WTC11 (cell line): Measurements from ENCODE around the gene HMGXB3. TPM values are rescaled to one million over a fixed set of nuclear protein-coding genes. Genes with fewer than 3 reads are reported as not detected.

ENCODE experiments used
- ATAC-seq: fragments of 200-7000 bp; cut with Tn5 transposase; 2 replicates; pipeline ENCODE4 v1.10.0; 2021; ENCODE audit warnings: mild to moderate bottlenecking, moderate library complexity
- CTCF ChIA-PET: fragments of 300-600 bp; sonication (Branson Sonifier 250); formaldehyde crosslinking; loops from one replicate; lab custom pipeline; 2021; ENCODE audit warnings: antibody characterized with exemption; lab: Charles Lee
- POLR2A ChIA-PET: fragments of 350-600 bp; sonication (Branson Sonifier 250); formaldehyde crosslinking; loops from one replicate; lab custom pipeline; 2021; ENCODE audit warnings: antibody characterized with exemption; lab: Charles Lee
- DNase-seq: peaks from one replicate; pipeline ENCODE4 v3.0.0; 2021; ENCODE audit warnings: low spot score
- H3K27ac Mint-ChIP-seq: 2 replicates; pipeline ENCODE4 v1.8.0; 2021; ENCODE audit warnings: mixed read lengths
- H3K27me3 Mint-ChIP-seq: 2 replicates; pipeline ENCODE4 v1.8.0; 2021; ENCODE audit warnings: low read depth, mild to moderate bottlenecking, moderate library complexity, mixed read lengths
- H3K36me3 Mint-ChIP-seq: 2 replicates; pipeline ENCODE4 v1.8.0; 2021; ENCODE audit warnings: mixed read lengths
- H3K4me1 Mint-ChIP-seq: 2 replicates; pipeline ENCODE4 v1.8.0; 2022; ENCODE audit warnings: mixed read lengths
- H3K4me3 Mint-ChIP-seq: 2 replicates; pipeline ENCODE4 v1.8.0; 2021; ENCODE audit warnings: mild to moderate bottlenecking, moderate library complexity, mixed read lengths
- H3K9me3 Mint-ChIP-seq: 2 replicates; pipeline ENCODE4 v1.8.0; 2021; ENCODE audit warnings: mixed read lengths
- CBFB ChIP-seq: sonication (generic); formaldehyde crosslinking; IDR thresholded peaks from 2 replicates; pipeline ENCODE4 v1.8.1; 2022; ENCODE audit warnings: mild to moderate bottlenecking, low read depth, missing genetic modification reagents
- ESRRA ChIP-seq: sonication (generic); formaldehyde crosslinking; IDR thresholded peaks from 2 replicates; pipeline ENCODE4 v1.8.1; 2022; ENCODE audit warnings: mild to moderate bottlenecking, missing genetic modification reagents, borderline replicate concordance
- ETV6 ChIP-seq: sonication (generic); formaldehyde crosslinking; IDR thresholded peaks from 2 replicates; pipeline ENCODE4 v1.8.1; 2022; ENCODE audit warnings: mild to moderate bottlenecking, missing genetic modification reagents
- FOXJ3 ChIP-seq: sonication (generic); formaldehyde crosslinking; IDR thresholded peaks from 2 replicates; pipeline ENCODE4 v1.9.0; 2021; ENCODE audit warnings: missing genetic modification reagents, mild to moderate bottlenecking, borderline replicate concordance
- FOXK1 ChIP-seq: sonication (generic); formaldehyde crosslinking; IDR thresholded peaks from 2 replicates; pipeline ENCODE4 v1.8.0; 2022; ENCODE audit warnings: mild to moderate bottlenecking, moderate library complexity, missing genetic modification reagents
- FOXP1 ChIP-seq: sonication (generic); formaldehyde crosslinking; IDR thresholded peaks from 2 replicates; pipeline ENCODE4 v1.8.0; 2022; ENCODE audit warnings: missing genetic modification reagents, mild to moderate bottlenecking, moderate library complexity, borderline replicate concordance
- GRHL2 ChIP-seq: fragments of 250-450 bp; sonication (Bioruptor Pico); IDR thresholded peaks from 2 replicates; pipeline ENCODE4 v1.8.0; 2022; ENCODE audit warnings: mild to moderate bottlenecking, moderate library complexity; ENCODE audit not compliant: insufficient replicate concordance, severe bottlenecking
- JUN ChIP-seq: sonication (generic); formaldehyde crosslinking; IDR thresholded peaks from 2 replicates; pipeline ENCODE4 v1.8.0; 2023; ENCODE audit warnings: mild to moderate bottlenecking, missing genetic modification reagents
- NR3C1 ChIP-seq: sonication (generic); formaldehyde crosslinking; conservative IDR thresholded peaks from 2 replicates; pipeline ENCODE4 v1.8.1; 2023; ENCODE audit warnings: low read depth, mild to moderate bottlenecking, missing genetic modification reagents
- SP1 ChIP-seq: sonication (generic); formaldehyde crosslinking; conservative IDR thresholded peaks from 2 replicates; pipeline ENCODE4 v1.8.1; 2022; ENCODE audit warnings: missing genetic modification reagents
- ZNF121 ChIP-seq: sonication (generic); formaldehyde crosslinking; IDR thresholded peaks from 2 replicates; pipeline ENCODE4 v1.8.0; 2023; ENCODE audit warnings: missing genetic modification reagents
- total RNA-seq: library from RNA; stranded (reverse); gene quantifications from 3 replicates; pipeline ENCODE4 v1.2.3, GENCODE V29; 2021
- TF ChIP-seq, protein P1 (sequence below): sonication (generic); formaldehyde crosslinking; IDR thresholded peaks from 2 replicates; pipeline ENCODE4 v1.8.1; 2023; ENCODE audit warnings: mild to moderate bottlenecking, missing genetic modification reagents
- TF ChIP-seq, protein P2 (sequence below): sonication (generic); formaldehyde crosslinking; IDR thresholded peaks from 2 replicates; pipeline ENCODE4 v1.8.1; 2023; ENCODE audit warnings: mild to moderate bottlenecking, missing genetic modification reagents, borderline replicate concordance
- TF ChIP-seq, protein P3 (sequence below): sonication (generic); formaldehyde crosslinking; conservative IDR thresholded peaks from 2 replicates; pipeline ENCODE4 v1.8.1; 2023; ENCODE audit warnings: mild to moderate bottlenecking, low read depth, missing genetic modification reagents, moderate library complexity
- TF ChIP-seq, protein P4 (sequence below): sonication (generic); formaldehyde crosslinking; conservative IDR thresholded peaks from 2 replicates; pipeline ENCODE4 v1.8.1; 2022; ENCODE audit warnings: mild to moderate bottlenecking, missing genetic modification reagents
- TF ChIP-seq, protein P5 (sequence below): sonication (generic); formaldehyde crosslinking; IDR thresholded peaks from 2 replicates; pipeline ENCODE4 v1.8.1; 2023; ENCODE audit warnings: mild to moderate bottlenecking, missing genetic modification reagents
- TF ChIP-seq, protein P6 (sequence below): sonication (generic); formaldehyde crosslinking; IDR thresholded peaks from 2 replicates; pipeline ENCODE4 v1.8.0; 2022; ENCODE audit warnings: mild to moderate bottlenecking, missing genetic modification reagents
- TF ChIP-seq, protein P7 (sequence below): sonication (generic); formaldehyde crosslinking; IDR thresholded peaks from 2 replicates; pipeline ENCODE4 v1.8.1; 2022; ENCODE audit warnings: missing genetic modification reagents, borderline replicate concordance

HMGXB3 gene
- total RNA-seq, 1 experiment from 2014 or later, result 31.6 TPM

DNA sequence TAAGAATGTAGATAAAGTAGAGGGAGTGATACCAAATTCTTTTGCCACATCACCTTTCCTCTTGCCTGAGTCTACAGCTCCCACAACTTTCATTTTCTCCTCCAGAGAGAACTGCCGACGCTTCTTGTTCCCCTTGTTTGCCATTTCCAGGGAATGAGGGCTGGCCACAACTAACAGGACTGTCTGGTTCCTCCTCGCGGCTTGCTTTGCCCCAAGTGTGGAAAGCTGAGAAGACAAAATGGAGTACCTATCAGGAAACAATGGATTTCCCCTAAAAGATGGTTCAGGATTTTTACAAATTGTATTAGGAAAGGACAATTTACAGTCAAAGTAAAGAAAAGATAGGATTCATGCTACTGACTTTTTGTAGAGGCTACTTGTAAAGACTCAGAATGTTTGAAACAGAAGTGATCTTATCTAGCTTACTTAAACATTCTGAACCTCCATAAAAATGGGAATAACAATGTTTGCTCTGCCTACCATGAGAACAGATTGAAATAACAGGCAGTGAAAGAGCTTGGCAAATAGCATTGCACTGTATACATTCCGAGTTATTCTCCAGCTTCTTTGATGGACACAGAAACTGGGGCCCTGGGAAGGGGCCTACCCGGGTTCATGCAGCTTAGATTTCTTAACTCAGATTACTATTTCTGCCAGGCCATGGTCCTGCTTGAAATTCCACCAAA, 4.2 kb upstream of the HMGXB3 start (continued):
- TF ChIP-seq, protein P1, sequence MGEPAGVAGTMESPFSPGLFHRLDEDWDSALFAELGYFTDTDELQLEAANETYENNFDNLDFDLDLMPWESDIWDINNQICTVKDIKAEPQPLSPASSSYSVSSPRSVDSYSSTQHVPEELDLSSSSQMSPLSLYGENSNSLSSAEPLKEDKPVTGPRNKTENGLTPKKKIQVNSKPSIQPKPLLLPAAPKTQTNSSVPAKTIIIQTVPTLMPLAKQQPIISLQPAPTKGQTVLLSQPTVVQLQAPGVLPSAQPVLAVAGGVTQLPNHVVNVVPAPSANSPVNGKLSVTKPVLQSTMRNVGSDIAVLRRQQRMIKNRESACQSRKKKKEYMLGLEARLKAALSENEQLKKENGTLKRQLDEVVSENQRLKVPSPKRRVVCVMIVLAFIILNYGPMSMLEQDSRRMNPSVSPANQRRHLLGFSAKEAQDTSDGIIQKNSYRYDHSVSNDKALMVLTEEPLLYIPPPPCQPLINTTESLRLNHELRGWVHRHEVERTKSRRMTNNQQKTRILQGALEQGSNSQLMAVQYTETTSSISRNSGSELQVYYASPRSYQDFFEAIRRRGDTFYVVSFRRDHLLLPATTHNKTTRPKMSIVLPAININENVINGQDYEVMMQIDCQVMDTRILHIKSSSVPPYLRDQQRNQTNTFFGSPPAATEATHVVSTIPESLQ (CRISPR knock-in tag), result no peak
- TF ChIP-seq NR3C1, result no peak

DNA sequence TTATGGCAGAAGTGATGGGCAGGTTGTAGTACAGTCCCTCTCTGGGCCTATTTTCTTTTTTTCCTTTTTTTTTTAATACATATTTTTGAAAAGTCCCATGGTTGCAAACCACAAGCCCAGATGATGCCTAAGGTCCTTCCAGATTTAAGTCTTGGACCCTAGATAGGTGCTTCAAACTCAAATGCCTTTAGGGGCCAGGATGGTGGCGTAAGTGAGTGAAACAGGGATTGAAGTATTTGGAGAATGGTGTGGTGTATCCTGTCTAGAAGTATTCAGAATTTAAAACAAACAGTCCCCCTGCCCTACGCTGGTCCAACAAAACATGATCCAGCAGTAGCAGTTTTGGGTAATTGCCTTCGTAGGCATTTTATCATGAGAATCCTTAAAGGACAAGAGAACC, 2.3 kb upstream of the HMGXB3 start:
- Mint-ChIP-seq H3K4me1 (peaks cover 22% of the 10 kb centered on the region), H3K36me3 (no peaks in the 10 kb centered on the region), H3K9me3 (no peaks in the 10 kb centered on the region), H3K4me3 (no peak overlapping the region), H3K27me3 (no peaks in the 10 kb centered on the region), H3K27ac (no peak overlapping the region)
- TF ChIP-seq, protein P2, sequence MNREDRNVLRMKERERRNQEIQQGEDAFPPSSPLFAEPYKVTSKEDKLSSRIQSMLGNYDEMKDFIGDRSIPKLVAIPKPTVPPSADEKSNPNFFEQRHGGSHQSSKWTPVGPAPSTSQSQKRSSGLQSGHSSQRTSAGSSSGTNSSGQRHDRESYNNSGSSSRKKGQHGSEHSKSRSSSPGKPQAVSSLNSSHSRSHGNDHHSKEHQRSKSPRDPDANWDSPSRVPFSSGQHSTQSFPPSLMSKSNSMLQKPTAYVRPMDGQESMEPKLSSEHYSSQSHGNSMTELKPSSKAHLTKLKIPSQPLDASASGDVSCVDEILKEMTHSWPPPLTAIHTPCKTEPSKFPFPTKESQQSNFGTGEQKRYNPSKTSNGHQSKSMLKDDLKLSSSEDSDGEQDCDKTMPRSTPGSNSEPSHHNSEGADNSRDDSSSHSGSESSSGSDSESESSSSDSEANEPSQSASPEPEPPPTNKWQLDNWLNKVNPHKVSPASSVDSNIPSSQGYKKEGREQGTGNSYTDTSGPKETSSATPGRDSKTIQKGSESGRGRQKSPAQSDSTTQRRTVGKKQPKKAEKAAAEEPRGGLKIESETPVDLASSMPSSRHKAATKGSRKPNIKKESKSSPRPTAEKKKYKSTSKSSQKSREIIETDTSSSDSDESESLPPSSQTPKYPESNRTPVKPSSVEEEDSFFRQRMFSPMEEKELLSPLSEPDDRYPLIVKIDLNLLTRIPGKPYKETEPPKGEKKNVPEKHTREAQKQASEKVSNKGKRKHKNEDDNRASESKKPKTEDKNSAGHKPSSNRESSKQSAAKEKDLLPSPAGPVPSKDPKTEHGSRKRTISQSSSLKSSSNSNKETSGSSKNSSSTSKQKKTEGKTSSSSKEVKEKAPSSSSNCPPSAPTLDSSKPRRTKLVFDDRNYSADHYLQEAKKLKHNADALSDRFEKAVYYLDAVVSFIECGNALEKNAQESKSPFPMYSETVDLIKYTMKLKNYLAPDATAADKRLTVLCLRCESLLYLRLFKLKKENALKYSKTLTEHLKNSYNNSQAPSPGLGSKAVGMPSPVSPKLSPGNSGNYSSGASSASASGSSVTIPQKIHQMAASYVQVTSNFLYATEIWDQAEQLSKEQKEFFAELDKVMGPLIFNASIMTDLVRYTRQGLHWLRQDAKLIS, result no peak
- TF ChIP-seq ESRRA (no peak), JUN (no peak), ZNF121 (CRISPR knock-in tag) (no peak), SP1 (CRISPR knock-in tag) (no peak), GRHL2 (CRISPR knock-in tag) (no peak)
- TF ChIP-seq, protein P3, sequence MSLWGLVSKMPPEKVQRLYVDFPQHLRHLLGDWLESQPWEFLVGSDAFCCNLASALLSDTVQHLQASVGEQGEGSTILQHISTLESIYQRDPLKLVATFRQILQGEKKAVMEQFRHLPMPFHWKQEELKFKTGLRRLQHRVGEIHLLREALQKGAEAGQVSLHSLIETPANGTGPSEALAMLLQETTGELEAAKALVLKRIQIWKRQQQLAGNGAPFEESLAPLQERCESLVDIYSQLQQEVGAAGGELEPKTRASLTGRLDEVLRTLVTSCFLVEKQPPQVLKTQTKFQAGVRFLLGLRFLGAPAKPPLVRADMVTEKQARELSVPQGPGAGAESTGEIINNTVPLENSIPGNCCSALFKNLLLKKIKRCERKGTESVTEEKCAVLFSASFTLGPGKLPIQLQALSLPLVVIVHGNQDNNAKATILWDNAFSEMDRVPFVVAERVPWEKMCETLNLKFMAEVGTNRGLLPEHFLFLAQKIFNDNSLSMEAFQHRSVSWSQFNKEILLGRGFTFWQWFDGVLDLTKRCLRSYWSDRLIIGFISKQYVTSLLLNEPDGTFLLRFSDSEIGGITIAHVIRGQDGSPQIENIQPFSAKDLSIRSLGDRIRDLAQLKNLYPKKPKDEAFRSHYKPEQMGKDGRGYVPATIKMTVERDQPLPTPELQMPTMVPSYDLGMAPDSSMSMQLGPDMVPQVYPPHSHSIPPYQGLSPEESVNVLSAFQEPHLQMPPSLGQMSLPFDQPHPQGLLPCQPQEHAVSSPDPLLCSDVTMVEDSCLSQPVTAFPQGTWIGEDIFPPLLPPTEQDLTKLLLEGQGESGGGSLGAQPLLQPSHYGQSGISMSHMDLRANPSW (CRISPR knock-in tag), result no peak
- CTCF ChIA-PET, result no interaction called here
- ATAC-seq, result no peak
- no peak for DNase-seq
- POLR2A ChIA-PET, result no interaction called here

DNA sequence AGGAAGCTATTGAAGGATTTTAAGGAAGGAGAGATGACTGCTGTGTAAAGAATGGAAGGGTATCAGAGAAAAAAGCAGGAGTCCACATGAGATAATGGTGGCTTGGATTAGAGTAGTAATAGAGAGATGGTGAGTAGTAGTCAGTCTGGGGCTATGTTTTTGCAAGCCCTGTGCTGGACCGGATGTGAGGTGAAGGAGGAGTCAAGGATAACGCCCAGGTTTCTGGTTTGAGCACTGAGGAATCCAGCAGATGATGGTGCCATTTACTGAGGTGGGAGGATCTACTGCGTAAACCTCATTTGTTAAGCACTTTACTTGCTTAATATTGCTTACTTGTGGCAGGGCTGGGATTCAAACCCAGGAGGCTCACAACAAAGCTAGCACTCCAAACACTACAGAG, 1.2 kb upstream of the HMGXB3 start:
- Mint-ChIP-seq H3K27ac (peak overlapping the region; percentile 99), H3K4me3 (peak overlapping the region; percentile 94), H3K4me1 (peaks cover 22% of the 10 kb centered on the region), H3K27me3 (no peaks in the 10 kb centered on the region), H3K36me3 (peaks cover 7% of the 10 kb centered on the region), H3K9me3 (no peaks in the 10 kb centered on the region)
- ATAC-seq, result no peak
- POLR2A ChIA-PET, result no interaction called here
- TF ChIP-seq, protein P4, sequence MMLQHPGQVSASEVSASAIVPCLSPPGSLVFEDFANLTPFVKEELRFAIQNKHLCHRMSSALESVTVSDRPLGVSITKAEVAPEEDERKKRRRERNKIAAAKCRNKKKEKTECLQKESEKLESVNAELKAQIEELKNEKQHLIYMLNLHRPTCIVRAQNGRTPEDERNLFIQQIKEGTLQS (CRISPR knock-in tag), result no peak
- TF ChIP-seq, protein P5, sequence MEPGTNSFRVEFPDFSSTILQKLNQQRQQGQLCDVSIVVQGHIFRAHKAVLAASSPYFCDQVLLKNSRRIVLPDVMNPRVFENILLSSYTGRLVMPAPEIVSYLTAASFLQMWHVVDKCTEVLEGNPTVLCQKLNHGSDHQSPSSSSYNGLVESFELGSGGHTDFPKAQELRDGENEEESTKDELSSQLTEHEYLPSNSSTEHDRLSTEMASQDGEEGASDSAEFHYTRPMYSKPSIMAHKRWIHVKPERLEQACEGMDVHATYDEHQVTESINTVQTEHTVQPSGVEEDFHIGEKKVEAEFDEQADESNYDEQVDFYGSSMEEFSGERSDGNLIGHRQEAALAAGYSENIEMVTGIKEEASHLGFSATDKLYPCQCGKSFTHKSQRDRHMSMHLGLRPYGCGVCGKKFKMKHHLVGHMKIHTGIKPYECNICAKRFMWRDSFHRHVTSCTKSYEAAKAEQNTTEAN (CRISPR knock-in tag), result no peak
- TF ChIP-seq, protein P6, sequence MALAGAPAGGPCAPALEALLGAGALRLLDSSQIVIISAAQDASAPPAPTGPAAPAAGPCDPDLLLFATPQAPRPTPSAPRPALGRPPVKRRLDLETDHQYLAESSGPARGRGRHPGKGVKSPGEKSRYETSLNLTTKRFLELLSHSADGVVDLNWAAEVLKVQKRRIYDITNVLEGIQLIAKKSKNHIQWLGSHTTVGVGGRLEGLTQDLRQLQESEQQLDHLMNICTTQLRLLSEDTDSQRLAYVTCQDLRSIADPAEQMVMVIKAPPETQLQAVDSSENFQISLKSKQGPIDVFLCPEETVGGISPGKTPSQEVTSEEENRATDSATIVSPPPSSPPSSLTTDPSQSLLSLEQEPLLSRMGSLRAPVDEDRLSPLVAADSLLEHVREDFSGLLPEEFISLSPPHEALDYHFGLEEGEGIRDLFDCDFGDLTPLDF (CRISPR knock-in tag), result no peak
- TF ChIP-seq FOXJ3 (CRISPR knock-in tag), result no peak
- TF ChIP-seq CBFB, result no peak
- TF ChIP-seq FOXK1 (CRISPR knock-in tag), result no peak
- TF ChIP-seq, protein P7, sequence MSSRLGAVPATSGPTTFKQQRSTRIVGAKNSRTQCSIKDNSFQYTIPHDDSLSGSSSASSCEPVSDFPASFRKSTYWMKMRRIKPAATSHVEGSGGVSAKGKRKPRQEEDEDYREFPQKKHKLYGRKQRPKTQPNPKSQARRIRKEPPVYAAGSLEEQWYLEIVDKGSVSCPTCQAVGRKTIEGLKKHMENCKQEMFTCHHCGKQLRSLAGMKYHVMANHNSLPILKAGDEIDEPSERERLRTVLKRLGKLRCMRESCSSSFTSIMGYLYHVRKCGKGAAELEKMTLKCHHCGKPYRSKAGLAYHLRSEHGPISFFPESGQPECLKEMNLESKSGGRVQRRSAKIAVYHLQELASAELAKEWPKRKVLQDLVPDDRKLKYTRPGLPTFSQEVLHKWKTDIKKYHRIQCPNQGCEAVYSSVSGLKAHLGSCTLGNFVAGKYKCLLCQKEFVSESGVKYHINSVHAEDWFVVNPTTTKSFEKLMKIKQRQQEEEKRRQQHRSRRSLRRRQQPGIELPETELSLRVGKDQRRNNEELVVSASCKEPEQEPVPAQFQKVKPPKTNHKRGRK (CRISPR knock-in tag), result no peak
- no peak for TF ChIP-seq ETV6 (CRISPR knock-in tag)
- no peak for TF ChIP-seq FOXP1 (CRISPR knock-in tag)
- no peak for DNase-seq
- CTCF ChIA-PET, result interaction anchor here (1.3 to 2.2 kb wide), 3 partner anchors 8 to 161 kb away, joined by 4 to 15 read pairs (median 9); no protein-coding TSS in a partner anchor
